ENCODE results near the gene VIL1.

The VIL1 gene

GRCh38 chr2:218482651-218483050, 63.7 kb downstream of the VIL1 start:
- no peak for DNase-seq (ENCODE audit: low read depth in 2 of 2, low spot score in 1 of 2)

DNA sequence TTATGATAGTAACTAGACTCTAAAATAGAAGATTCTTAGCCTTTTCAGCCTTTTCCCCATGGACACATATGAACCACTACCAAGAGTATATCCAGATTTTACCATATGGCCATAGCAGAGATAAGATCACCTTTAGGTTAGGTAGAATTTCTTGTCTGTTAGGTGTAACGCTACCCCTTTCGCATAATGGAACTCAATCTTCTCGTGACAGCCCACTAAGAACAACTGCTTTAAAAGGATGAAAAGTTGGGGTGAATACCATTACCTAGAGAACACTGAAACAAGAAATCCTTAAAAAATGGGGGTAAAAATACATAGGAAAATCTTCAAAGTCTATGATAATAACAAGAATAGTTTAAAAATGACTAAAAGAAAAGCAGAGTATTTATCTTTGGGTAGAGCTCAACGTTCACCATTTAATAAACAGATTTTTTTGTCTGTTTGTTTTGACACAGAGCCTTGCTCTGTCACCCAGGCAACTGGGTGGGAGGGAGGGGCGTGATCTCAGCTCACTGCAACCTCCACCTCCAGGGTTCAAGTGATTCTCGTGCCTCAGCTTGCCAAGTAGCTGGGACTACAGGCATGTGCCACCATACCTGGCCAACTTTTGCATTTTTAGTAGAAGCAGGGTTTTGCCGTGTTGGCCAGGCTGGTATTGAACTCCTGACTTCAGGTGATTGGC, 67.2 kb downstream of the VIL1 start:
- no peak for DNase-seq (ENCODE audit: low read depth in 2 of 2, low spot score in 1 of 2)

- DNase-seq (ENCODE audit: low read depth in 2 of 2, low spot score in 1 of 2), result no peak
Observed at GRCh38 chr2:218500501-218501060, 81.7 kb downstream of the VIL1 start.

- no peak for DNase-seq (ENCODE audit: low read depth in 2 of 2, low spot score in 1 of 2)
Observed at GRCh38 chr2:218501665-218502064, 82.7 kb downstream of the VIL1 start.

All from stimulated activated CD8-positive, alpha-beta memory T cell treated with anti-CD3 and anti-CD28 coated beads, Interleukin-4, amount 100 ng/mL, for 4 hours (primary cell).